Fibroblast of the aortic adventitia (primary cell): Measurements from ENCODE around the gene SPIN2B. TPM values are rescaled to one million over a fixed set of nuclear protein-coding genes. Genes with fewer than 3 reads are reported as not detected.
"Not testable (repeated sequence)": the region's sequence is repeated elsewhere in the genome, so short reads cannot be mapped to it uniquely, and the experiment has no call there.

Source experiments
- DNase-seq: peaks from one replicate; pipeline ENCODE4 v3.0.0-alpha.2; 2010; ENCODE audit warnings: low read depth
- H3K4me3 ChIP-seq: 2 replicates; pipeline ENCODE4 v1.5.1; 2011; ENCODE audit warnings: low read depth, mild to moderate bottlenecking, control low read depth, low read length, moderate library complexity
- total RNA-seq: library from RNA; depleted of rRNA; stranded (reverse); fragments of >200 nt; gene quantifications from 2 replicates; pipeline ENCODE4 v1.2.3, GENCODE V29; 2012; ENCODE audit warnings: low replicate concordance
- TF ChIP-seq, protein P1 (sequence below): IDR thresholded peaks from 2 replicates; pipeline ENCODE4 v1.5.1; 2011; ENCODE audit warnings: mild to moderate bottlenecking, low read length, control low read depth, inconsistent platforms; ENCODE audit not compliant: insufficient read depth

The SPIN2B gene
- total RNA-seq, 1 donor, result 9.4 TPM

DNA sequence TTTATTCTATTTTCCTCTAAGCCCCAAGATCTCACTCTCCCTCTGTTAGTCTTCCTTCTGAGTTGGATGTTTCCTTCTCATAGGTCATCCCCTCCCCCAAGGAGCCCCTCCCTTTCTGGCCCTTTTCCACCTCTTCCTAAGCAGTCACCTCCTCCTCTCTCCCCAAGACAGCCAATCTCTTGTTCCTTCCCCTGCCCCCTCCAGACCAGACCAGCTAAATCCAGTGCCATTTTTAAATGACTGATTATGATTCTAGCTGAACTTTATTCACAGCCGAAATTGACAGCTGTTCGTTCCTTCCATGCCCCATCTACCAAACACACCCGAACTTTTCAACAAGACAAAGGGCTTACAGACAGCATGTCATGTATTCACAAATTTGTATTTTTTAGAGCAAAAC, 13.9 kb upstream of the SPIN2B start:
- no peak for DNase-seq
- TF ChIP-seq, protein P1, sequence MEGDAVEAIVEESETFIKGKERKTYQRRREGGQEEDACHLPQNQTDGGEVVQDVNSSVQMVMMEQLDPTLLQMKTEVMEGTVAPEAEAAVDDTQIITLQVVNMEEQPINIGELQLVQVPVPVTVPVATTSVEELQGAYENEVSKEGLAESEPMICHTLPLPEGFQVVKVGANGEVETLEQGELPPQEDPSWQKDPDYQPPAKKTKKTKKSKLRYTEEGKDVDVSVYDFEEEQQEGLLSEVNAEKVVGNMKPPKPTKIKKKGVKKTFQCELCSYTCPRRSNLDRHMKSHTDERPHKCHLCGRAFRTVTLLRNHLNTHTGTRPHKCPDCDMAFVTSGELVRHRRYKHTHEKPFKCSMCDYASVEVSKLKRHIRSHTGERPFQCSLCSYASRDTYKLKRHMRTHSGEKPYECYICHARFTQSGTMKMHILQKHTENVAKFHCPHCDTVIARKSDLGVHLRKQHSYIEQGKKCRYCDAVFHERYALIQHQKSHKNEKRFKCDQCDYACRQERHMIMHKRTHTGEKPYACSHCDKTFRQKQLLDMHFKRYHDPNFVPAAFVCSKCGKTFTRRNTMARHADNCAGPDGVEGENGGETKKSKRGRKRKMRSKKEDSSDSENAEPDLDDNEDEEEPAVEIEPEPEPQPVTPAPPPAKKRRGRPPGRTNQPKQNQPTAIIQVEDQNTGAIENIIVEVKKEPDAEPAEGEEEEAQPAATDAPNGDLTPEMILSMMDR, result no peak
- no peak overlapping the region for H3K4me3 ChIP-seq

- TF ChIP-seq, protein P1, result no peak
- H3K4me3 ChIP-seq, result no peak overlapping the region
- DNase-seq, result no peak
These were observed 13.4 kb upstream of the SPIN2B start for GRCh38 chrX:57134702-57135101.

- TF ChIP-seq, protein P1, result no peak
- no peak for DNase-seq
- H3K4me3 ChIP-seq, result no peak overlapping the region
These were observed 12.4 kb upstream of the SPIN2B start for GRCh38 chrX:57133706-57134105.

GRCh38 chrX:57133284-57133683, 11.9 kb upstream of the SPIN2B start:
- H3K4me3 ChIP-seq, DNase-seq: not testable (repeated sequence)

GRCh38 chrX:57132046-57132445, 10.7 kb upstream of the SPIN2B start:
- no peak overlapping the region for H3K4me3 ChIP-seq
- TF ChIP-seq, protein P1, result no peak

GRCh38 chrX:57121816-57122215, 468 bp upstream of the SPIN2B start:
- TF ChIP-seq, protein P1, result no peak
- peak overlapping the region; percentile 75 for H3K4me3 ChIP-seq
- no peak for DNase-seq

More at GRCh38 chrX:57132046-57132445, 10.7 kb upstream of the SPIN2B start:
- DNase-seq, result no peak

GRCh38 chrX:57120619-57121161, 658 bp downstream of the SPIN2B start:
- H3K4me3 ChIP-seq, result peak overlapping the region; percentile 75
- DNase-seq, result not testable (repeated sequence)

DNA sequence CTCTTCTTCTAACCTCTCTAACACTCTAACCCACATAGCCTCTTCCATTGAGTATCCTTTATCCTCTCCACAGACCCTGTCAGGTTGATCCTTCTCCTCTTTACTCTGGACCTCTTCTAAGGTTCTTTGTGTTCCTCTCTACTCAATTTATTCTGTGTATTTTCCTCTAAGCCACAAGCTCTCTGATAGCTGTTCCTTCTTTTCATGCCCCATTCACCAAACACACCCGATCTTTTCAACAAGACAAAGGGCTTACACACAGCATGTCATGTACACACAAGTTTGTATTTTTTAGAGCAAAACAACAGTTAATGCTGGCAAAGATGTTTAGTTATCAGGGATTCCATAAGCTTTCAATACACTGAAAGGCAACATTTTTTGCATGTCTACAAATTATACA, 1.9 kb downstream of the SPIN2B start:
- no peak overlapping the region for H3K4me3 ChIP-seq
- no peak for DNase-seq
- TF ChIP-seq, protein P1, result no peak

GRCh38 chrX:57117566-57117965, 3.8 kb downstream of the SPIN2B start:
- not testable (repeated sequence) for DNase-seq, H3K4me3 ChIP-seq
